Left ventricle myocardium inferior (tissue), 1 donor: ENCODE results near the gene CREG1. TPM values are rescaled to one million over a fixed set of nuclear protein-coding genes. Genes with fewer than 3 reads are reported as not detected.

Experiments
- DNase-seq: peaks from one replicate; pipeline ENCODE4 v3.0.0-alpha.2; 2020
- H3K27ac ChIP-seq: fragments of 200-600 bp; replicated peaks from 2 replicates; pipeline ENCODE4 v1.8.0; 2021
- H3K27me3 ChIP-seq: fragments of 200-600 bp; 2 replicates; pipeline ENCODE4 v1.8.0; 2021; ENCODE audit warnings: low read depth
- H3K36me3 ChIP-seq: fragments of 200-600 bp; 2 replicates; pipeline ENCODE4 v1.8.0; 2021
- H3K4me1 ChIP-seq: fragments of 200-600 bp; 2 replicates; pipeline ENCODE4 v1.8.0; 2021
- H3K4me3 ChIP-seq: fragments of 200-600 bp; 2 replicates; pipeline ENCODE4 v1.8.0; 2021; ENCODE audit warnings: mild to moderate bottlenecking, moderate library complexity
- H3K9me3 ChIP-seq: fragments of 200-600 bp; replicated peaks from 2 replicates; pipeline ENCODE4 v1.8.0; 2021
- intact Hi-C: fragments of 100-400 bp; cut with micrococcal nuclease; formaldehyde crosslinking; loops from one replicate; pipeline ENCODE4 v1.11.0; 2022
- total RNA-seq: library from RNA; stranded (reverse); fragmentation: NEBNext Ultra II Directional; extraction: Animal tissue kit (Norgen Biotek cat#: 25700); gene quantifications from one replicate; pipeline ENCODE4 v1.2.1, GENCODE V29; 2021
- TF ChIP-seq, protein P1 (sequence below): fragments of 200-600 bp; IDR thresholded peaks from 2 replicates; pipeline ENCODE4 v1.8.0; 2021; ENCODE audit warnings: antibody characterized with exemption, mild to moderate bottlenecking, borderline replicate concordance
- donor health status: DM: no; HTN: yes; CAD: no; lungs with severe emphysema.

CREG1 gene
- total RNA-seq, 1 donor from 2014 or later = 81.3 TPM

- Histone ChIP-seq H3K36me3 (no peaks in the 10 kb centered on the region), H3K27me3 (no peaks in the 10 kb centered on the region), H3K4me3 (no peak overlapping the region), H3K9me3 (no peaks in the 10 kb centered on the region), H3K4me1 (no peaks in the 10 kb centered on the region), H3K27ac (no peak overlapping the region)
- no peak for DNase-seq
- TF ChIP-seq, protein P1, sequence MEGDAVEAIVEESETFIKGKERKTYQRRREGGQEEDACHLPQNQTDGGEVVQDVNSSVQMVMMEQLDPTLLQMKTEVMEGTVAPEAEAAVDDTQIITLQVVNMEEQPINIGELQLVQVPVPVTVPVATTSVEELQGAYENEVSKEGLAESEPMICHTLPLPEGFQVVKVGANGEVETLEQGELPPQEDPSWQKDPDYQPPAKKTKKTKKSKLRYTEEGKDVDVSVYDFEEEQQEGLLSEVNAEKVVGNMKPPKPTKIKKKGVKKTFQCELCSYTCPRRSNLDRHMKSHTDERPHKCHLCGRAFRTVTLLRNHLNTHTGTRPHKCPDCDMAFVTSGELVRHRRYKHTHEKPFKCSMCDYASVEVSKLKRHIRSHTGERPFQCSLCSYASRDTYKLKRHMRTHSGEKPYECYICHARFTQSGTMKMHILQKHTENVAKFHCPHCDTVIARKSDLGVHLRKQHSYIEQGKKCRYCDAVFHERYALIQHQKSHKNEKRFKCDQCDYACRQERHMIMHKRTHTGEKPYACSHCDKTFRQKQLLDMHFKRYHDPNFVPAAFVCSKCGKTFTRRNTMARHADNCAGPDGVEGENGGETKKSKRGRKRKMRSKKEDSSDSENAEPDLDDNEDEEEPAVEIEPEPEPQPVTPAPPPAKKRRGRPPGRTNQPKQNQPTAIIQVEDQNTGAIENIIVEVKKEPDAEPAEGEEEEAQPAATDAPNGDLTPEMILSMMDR = no peak
- intact Hi-C loops = no loop called here
These were observed 31.0 kb upstream of the CREG1 start for GRCh38 chr1:167584581-167584980.

- TF ChIP-seq, protein P1 = no peak
- DNase-seq = no peak
- H3K4me1 ChIP-seq = no peaks in the 10 kb centered on the region
- intact Hi-C loops = no loop called here
- H3K9me3 ChIP-seq = no peaks in the 10 kb centered on the region
- H3K4me3 ChIP-seq = no peak overlapping the region
- no peaks in the 10 kb centered on the region for H3K27me3 ChIP-seq
- H3K36me3 ChIP-seq = no peaks in the 10 kb centered on the region
- H3K27ac ChIP-seq = no peak overlapping the region
These were observed 29.2 kb upstream of the CREG1 start for GRCh38 chr1:167582722-167583121.

- H3K9me3 ChIP-seq = no peaks in the 10 kb centered on the region
- H3K4me1 ChIP-seq = no peaks in the 10 kb centered on the region
- H3K27me3 ChIP-seq = no peaks in the 10 kb centered on the region
- TF ChIP-seq, protein P1 = no peak
- no peak for DNase-seq
- no peak overlapping the region for H3K4me3 ChIP-seq
- no peak overlapping the region for H3K27ac ChIP-seq
- no peaks in the 10 kb centered on the region for H3K36me3 ChIP-seq
- intact Hi-C loops = no loop called here
These were observed 28.5 kb upstream of the CREG1 start for GRCh38 chr1:167582064-167582463.

- no peaks in the 10 kb centered on the region for H3K36me3 ChIP-seq
- intact Hi-C loops = no loop called here
- no peaks in the 10 kb centered on the region for H3K9me3 ChIP-seq
- no peak for DNase-seq
- TF ChIP-seq, protein P1 = no peak
- no peaks in the 10 kb centered on the region for H3K27me3 ChIP-seq
- no peak overlapping the region for H3K27ac ChIP-seq
- H3K4me3 ChIP-seq = no peak overlapping the region
- H3K4me1 ChIP-seq = no peaks in the 10 kb centered on the region
These were observed 26.4 kb upstream of the CREG1 start for GRCh38 chr1:167579986-167580385.

- Histone ChIP-seq H3K27me3 (no peaks in the 10 kb centered on the region), H3K4me1 (no peaks in the 10 kb centered on the region), H3K36me3 (no peaks in the 10 kb centered on the region), H3K27ac (no peak overlapping the region), H3K9me3 (no peaks in the 10 kb centered on the region), H3K4me3 (no peak overlapping the region)
- no peak for DNase-seq
- intact Hi-C loops = no loop called here
- TF ChIP-seq, protein P1 = no peak
These were observed 25.5 kb upstream of the CREG1 start for GRCh38 chr1:167578939-167579521.
